H1 (cell line): ENCODE measurements around the gene ASB3.

Experiments used
- BCL11A ChIP-seq, 2 experiments: IDR thresholded peaks; one replicate each; pipeline ENCODE4 v1.6.1; 2011; ENCODE audit warnings: low read depth in 2 of 2, low read length in 2 of 2, mild to moderate bottlenecking in 2 of 2
- CBX5 ChIP-seq: fragments of 300-800, 300-1000 bp; sonication (generic); IDR thresholded peaks from 2 replicates; pipeline ENCODE4 v1.7.1; 2016; ENCODE audit warnings: antibody characterized with exemption, low read length, low read depth
- CBX8 ChIP-seq: fragments of 300-800, 300-1000 bp; sonication (generic); IDR thresholded peaks from 2 replicates; pipeline ENCODE4 v1.7.1; 2016; ENCODE audit warnings: low read depth, low read length, borderline replicate concordance
- EZH2 ChIP-seq: fragments of 200-600 bp; sonication (generic); IDR thresholded peaks from 2 replicates; pipeline ENCODE4 v1.7.1; 2012; ENCODE audit warnings: low read depth, mild to moderate bottlenecking, moderate library complexity, low read length, inconsistent platforms; ENCODE audit not compliant: severe bottlenecking
- POLR2AphosphoS5 ChIP-seq: IDR thresholded peaks from 2 replicates; pipeline ENCODE4 v1.6.1; 2011; ENCODE audit warnings: low read depth, low read length
- TF ChIP-seq, protein P1 (sequence below), 3 experiments: IDR thresholded peaks; 1 replicate in 2 of 3; 2 replicates in 1 of 3; pipeline versions ENCODE4 v1.5.1 to v1.6.1; 2011; ENCODE audit warnings: low read length in 3 of 3, mild to moderate bottlenecking in 3 of 3, inconsistent platforms in 2 of 3, low read depth in 1 of 3, moderate library complexity in 1 of 3; ENCODE audit not compliant: insufficient read depth in 1 of 3; ENCODE audit errors: control extremely low read depth in 1 of 3

DNA sequence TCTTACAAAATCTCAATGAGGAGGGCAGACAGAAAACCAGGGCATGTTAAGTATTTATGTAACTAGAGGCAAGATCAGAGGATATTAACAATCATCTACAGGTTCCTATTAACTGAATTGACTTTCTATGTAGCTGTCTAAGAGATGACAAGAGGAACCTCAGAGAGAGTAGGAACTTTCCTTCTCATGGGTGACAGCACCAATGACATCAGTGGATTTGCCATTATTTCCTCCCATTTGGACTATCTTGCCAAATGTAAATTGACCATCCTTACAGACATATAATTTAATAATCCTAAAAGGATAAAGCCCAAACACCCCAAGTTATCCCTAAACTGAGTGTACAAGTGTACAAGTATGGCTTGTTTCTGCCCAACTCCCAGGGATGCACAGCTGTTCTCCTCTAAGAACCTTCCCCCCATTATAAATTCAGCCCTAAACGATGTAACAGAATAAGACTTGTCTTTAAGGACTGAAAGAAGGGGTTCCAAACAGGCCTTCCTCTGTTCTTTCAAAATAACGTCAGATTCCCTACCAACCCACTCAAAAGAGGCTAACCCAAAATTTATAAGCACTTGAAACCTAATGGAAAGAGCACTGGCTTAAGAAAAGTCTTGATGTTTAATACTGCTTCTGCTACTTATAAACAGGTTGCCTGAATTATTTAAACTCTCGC lies 92.5 kb downstream of the ASB3 start:
- TF ChIP-seq BCL11A (IDR thresholded peaks at IDR 0.05; ENCODE audit: low read depth in 2 of 2, low read length in 2 of 2): no peak
- no peak for TF ChIP-seq CBX5
- TF ChIP-seq, protein P1, sequence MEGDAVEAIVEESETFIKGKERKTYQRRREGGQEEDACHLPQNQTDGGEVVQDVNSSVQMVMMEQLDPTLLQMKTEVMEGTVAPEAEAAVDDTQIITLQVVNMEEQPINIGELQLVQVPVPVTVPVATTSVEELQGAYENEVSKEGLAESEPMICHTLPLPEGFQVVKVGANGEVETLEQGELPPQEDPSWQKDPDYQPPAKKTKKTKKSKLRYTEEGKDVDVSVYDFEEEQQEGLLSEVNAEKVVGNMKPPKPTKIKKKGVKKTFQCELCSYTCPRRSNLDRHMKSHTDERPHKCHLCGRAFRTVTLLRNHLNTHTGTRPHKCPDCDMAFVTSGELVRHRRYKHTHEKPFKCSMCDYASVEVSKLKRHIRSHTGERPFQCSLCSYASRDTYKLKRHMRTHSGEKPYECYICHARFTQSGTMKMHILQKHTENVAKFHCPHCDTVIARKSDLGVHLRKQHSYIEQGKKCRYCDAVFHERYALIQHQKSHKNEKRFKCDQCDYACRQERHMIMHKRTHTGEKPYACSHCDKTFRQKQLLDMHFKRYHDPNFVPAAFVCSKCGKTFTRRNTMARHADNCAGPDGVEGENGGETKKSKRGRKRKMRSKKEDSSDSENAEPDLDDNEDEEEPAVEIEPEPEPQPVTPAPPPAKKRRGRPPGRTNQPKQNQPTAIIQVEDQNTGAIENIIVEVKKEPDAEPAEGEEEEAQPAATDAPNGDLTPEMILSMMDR (IDR thresholded peaks at IDR 0.05; ENCODE audit: control extremely low read depth in 1 of 3, insufficient read depth in 1 of 3, low read depth in 1 of 3, low read length in 3 of 3): no peak
- no peak for TF ChIP-seq EZH2
- TF ChIP-seq POLR2AphosphoS5: no peak
- no peak for TF ChIP-seq CBX8
